NCI-H128 (cell line): Measurements from ENCODE around the gene GPATCH3.

ENCODE experiments used
- DNase-seq: peaks from one replicate; lab custom pipeline; 2025; ENCODE audit not compliant: unreplicated experiment; lab: John Stamatoyannopoulos, UW

The GPATCH3 gene

GRCh38 chr1:26864610-26865480 is 35.4 kb downstream of the GPATCH3 start:
- peak; percentile 99 for DNase-seq

GRCh38 chr1:26863685-26864077 is 36.6 kb downstream of the GPATCH3 start:
- DNase-seq = no peak

DNA sequence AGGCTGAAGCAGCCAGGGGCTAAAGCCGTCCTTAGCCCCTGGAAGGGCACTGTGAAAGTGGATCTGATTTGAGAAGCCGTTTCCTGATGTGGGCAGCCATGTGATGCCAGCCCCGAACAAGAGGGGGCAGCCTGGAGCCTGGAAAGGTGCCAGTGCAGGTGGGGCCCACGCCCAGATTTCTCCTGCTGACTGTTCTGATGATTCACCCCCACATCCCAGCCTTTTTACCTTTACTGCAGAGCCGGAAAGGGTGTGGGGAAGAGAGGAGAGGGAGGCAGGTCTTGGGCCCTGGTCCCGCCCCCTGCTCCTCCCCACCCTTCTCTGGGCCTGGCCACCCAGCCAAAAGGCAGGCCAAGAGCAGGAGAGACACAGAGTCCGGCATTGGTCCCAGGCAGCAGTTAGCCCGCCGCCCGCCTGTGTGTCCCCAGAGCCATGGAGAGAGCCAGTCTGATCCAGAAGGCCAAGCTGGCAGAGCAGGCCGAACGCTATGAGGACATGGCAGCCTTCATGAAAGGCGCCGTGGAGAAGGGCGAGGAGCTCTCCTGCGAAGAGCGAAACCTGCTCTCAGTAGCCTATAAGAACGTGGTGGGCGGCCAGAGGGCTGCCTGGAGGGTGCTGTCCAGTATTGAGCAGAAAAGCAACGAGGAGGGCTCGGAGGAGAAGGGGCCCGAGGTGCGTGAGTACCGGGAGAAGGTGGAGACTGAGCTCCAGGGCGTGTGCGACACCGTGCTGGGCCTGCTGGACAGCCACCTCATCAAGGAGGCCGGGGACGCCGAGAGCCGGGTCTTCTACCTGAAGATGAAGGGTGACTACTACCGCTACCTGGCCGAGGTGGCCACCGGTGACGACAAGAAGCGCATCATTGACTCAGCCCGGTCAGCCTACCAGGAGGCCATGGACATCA is 37.2 kb downstream of the GPATCH3 start, which contains the start of gene SFN:
TSS of gene SFN (plus strand) at position 369 of the 904 bp plus-strand sequence. CDS start at position 433, 64 bp downstream.
- DNase-seq = peak; percentile 12

- no peak for DNase-seq
These were observed 38.3 kb downstream of the GPATCH3 start for GRCh38 chr1:26861889-26862378.

DNA sequence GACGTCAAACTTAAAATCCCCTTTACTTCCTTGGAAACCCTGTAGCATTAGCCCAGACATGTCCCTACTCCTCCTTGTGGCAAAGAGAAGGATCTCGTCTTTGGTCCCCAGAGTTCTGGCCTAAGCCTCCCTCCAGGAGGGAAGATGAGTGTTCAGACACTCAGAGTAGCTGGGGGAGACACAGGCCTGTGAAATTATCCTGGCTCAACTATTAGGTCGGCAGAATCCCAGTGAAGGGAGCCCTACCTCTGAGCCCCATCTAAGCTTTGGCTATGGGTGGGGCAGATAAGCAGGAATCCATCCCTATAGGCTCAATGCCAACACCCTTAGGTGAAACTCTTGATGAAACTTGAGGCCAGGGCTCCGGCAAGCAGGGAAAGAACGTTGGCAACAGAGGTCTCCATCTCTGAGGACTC is 39.0 kb downstream of the GPATCH3 start:
- no peak for DNase-seq

DNA sequence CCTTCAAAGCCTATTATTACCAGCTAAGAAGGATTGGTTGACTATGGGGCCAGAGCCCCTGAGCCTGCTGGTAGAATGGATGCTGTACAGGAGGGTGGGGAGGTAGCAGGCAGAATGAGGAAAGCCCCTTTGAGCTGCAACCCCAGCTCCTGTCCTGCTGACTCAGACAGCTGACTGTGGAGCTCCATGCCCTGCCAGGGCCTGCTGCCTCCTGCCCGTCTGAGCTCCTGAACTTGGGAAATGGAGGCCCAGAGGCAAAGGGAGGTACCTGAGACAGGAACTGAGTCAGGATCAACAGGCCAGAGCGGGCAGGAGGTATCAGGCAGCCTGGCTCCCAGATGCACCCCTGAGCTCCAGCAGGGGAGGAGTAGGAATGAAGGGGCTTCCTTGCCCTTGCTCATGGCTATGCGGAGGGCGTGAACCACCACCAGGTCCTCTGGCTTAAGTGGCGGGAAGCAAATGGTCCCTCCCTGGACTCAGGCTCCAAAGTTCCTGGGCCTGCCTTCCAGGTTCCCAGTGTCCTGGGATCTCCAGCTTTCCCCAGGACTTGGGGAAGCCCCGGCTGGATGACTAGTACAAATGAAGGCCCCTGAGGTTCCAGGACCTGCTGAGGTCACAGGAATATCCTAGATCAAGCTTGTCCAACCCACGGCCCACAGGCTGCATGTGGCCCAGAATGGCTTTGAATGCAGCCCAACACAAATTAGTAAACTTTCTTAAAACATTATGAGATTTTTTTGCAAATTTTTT is 41.2 kb downstream of the GPATCH3 start:
- no peak for DNase-seq

DNA sequence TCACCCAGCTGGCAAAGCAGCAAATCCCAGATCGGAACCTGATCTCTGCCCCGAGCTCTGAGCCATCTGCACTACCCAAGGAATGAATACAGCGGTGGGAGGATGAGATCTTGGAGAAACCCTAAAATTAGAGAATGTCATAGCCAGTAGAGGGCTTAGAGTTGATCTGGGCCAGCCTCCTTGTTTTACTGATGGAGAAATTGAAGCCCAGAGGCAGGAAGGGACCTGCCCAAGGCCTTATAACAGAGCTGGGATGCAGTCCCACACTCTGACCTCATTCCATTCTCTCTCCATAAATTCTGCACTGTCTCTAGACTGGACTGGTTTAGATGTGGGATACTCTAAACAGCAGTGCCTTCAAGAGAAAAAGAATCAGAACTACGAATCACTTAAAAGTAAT is 42.1 kb downstream of the GPATCH3 start:
- no peak for DNase-seq

- no peak for DNase-seq
These were observed 42.7 kb downstream of the GPATCH3 start for GRCh38 chr1:26857473-26858060.

- no peak for DNase-seq
These were observed 43.4 kb downstream of the GPATCH3 start for GRCh38 chr1:26856604-26857469.

- no peak for DNase-seq
These were observed 44.1 kb downstream of the GPATCH3 start for GRCh38 chr1:26856181-26856580.

- no peak for DNase-seq
These were observed 44.6 kb downstream of the GPATCH3 start for GRCh38 chr1:26855636-26856035.

DNA sequence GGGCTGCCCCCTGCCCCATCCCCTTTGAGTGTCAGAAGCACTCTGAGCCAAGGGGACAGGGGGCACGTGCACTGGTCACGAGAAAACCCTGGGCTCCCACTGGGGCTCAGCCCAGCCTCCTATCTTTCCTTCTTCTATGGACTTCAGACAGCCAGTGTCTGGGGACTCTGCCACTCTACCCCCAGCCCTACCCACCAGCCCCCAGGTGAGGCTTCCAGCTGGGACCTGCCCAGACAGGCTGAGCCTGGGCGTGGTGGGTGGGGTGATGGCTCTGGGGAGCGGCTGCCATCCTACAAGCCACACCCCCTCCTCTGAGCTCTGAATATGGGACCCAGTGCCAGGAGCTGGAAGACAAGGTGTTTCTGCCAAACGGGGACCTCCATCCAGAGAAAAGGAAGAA is 45.4 kb downstream of the GPATCH3 start:
- DNase-seq = no peak

GRCh38 chr1:26853600-26853999 is 46.7 kb downstream of the GPATCH3 start:
- no peak for DNase-seq

- peak; percentile 61 for DNase-seq
These were observed 47.1 kb downstream of the GPATCH3 start for GRCh38 chr1:26853156-26853555.

DNA sequence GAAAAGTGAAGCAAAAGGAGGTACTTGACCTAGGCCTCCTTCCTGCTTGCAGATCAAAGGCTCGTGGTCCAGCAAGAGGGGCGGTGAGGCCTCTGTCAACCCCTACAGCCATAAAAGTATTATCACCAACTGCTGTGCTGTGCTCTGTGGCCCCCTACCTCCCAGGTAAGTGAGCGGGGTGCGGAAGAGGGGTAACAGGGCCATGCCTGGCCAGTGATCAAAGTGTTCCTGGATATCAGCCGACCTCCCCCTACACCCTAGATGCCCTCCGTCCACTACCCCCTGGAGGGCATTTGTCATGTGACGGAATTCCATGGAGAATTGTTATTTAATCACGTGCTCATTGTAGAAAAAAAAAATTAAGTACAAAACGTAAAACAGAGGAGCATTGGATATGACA is 47.6 kb downstream of the GPATCH3 start:
- no peak for DNase-seq

- no peak for DNase-seq
These were observed 49.1 kb downstream of the GPATCH3 start for GRCh38 chr1:26851106-26851684.

- no peak for DNase-seq
These were observed 51.1 kb downstream of the GPATCH3 start for GRCh38 chr1:26848941-26849774.

GRCh38 chr1:26848499-26848898 is 51.8 kb downstream of the GPATCH3 start:
- DNase-seq = no peak
